ENCODE data around the gene THSD7A. TPM values are rescaled to one million over a fixed set of nuclear protein-coding genes. Genes with fewer than 3 reads are reported as not detected.

THSD7A gene
- total and polyA plus RNA-seq, 9 of the 15 experiments (the other 6 are each of a cell fraction or from before 2014, with no cell fraction given) = 0.01 to 0.02 TPM; not detected in 7

DNA sequence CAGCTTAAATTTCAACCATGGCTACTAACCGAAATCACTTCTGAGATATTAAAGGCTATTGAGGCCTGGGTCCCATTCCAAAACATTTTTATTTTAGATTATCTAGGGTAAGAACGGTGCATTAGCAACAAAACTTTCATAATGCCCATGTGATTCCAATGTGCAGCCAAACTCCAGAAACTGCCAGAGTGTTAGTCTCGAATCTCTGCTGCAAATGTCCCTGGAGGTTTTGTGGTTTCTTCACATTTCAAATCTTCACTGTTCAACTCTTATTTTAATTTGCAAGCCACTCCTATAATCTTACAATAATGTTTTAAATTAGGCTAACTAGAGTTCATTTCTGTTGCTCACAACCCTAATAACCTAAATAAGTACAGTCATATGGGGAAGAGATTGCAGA lies 501.3 kb downstream of the THSD7A start:
- POLR2A ChIA-PET = no interaction called here
- Histone ChIP-seq H4K20me1 (replicated peaks; ENCODE audit: control insufficient read depth, insufficient read depth, low read length) (no peaks in the 10 kb centered on the region), H3K4me2 (ENCODE audit: insufficient read depth, low read length) (no peak overlapping the region), H3K9ac (ENCODE audit: insufficient read depth in 1 of 2, low read depth in 2 of 2, low read length in 2 of 2) (no peak overlapping the region), H3K9me1 (ENCODE audit: control insufficient read depth, insufficient read depth, low read length) (no peaks in the 10 kb centered on the region), H3K9me3 (replicated peaks; ENCODE audit: control insufficient read depth, insufficient read depth, low read depth, low read length) (no peaks in the 10 kb centered on the region), H2AFZ (ENCODE audit: low read depth, low read length) (no peak overlapping the region), H3K27me3 (ENCODE audit: control insufficient read depth in 2 of 2, insufficient read depth in 2 of 2, low read length in 2 of 2) (peaks cover 0 to 2% of the 10 kb centered on the region in 2 experiments; a peak in 1 of 5 replicates), H3K27ac (ENCODE audit: extremely low read depth, low read depth, low read length) (no peak overlapping the region), H3K4me3 (no peak overlapping the region), H3K36me3 (ENCODE audit: control insufficient read depth, insufficient read depth, low read length) (no peaks in the 10 kb centered on the region), H3K4me1 (replicated peaks in 1 of 2; ENCODE audit: control insufficient read depth in 2 of 2, insufficient read depth in 2 of 2, low read length in 2 of 2) (no peaks in the 10 kb centered on the region), H3K79me2 (ENCODE audit: control insufficient read depth, insufficient read depth, low read length) (no peaks in the 10 kb centered on the region)
- CTCF ChIA-PET (ENCODE audit: low intra/inter-chr PET ratio) = no interaction called here
- WGBS (ENCODE audit: insufficient coverage, low coverage, missing lambda C conversion rate) = 0% methylated on average over 3 of the region's 3 CpGs
- in situ Hi-C loops (cut with MboI) = no loop called here
- intact Hi-C loops (cut with micrococcal nuclease) = no loop called here
- no TSS peak for BruUV-seq (replicated peaks)
- ATAC-seq = no peak
- no peak for FAIRE-seq
- DNase-seq (ENCODE audit: extremely low read depth in 1 of 4, low spot score in 3 of 4) = no peak
- no peak for TF ChIP-seq ZNF354B (CRISPR knock-in tag; IDR thresholded peaks at IDR 0.05)
- TF ChIP-seq ETV5 (CRISPR knock-in tag; IDR thresholded peaks at IDR 0.05; ENCODE audit: low read depth) = no peak
- no peak for TF ChIP-seq POLR2B (IDR thresholded peaks at IDR 0.05; ENCODE audit: low read depth, partially characterized antibody)
- TF ChIP-seq NFIX (CRISPR knock-in tag; IDR thresholded peaks at IDR 0.05; ENCODE audit: low read depth) = no peak
- TF ChIP-seq ZNF311 (CRISPR knock-in tag; IDR thresholded peaks at IDR 0.05) = no peak
- no peak for TF ChIP-seq BDP1 (IDR thresholded peaks at IDR 0.05; ENCODE audit: insufficient read depth, insufficient read length)
- TF ChIP-seq HMGN3 (IDR thresholded peaks at IDR 0.05; ENCODE audit: borderline replicate concordance, extremely low read depth, insufficient read length, low read depth, low read length) = no peak
- no peak for TF ChIP-seq JUN (IDR thresholded peaks at IDR 0.05; ENCODE audit: borderline replicate concordance, low read depth, low read length)
- TF ChIP-seq JUN (CRISPR knock-in tag; IDR thresholded peaks at IDR 0.05; ENCODE audit: borderline replicate concordance) = no peak
- no peak for TF ChIP-seq KLF10 (CRISPR knock-in tag; IDR thresholded peaks at IDR 0.05)
- TF ChIP-seq KAT7 (CRISPR knock-in tag; IDR thresholded peaks at IDR 0.05; ENCODE audit: borderline replicate concordance) = no peak
- TF ChIP-seq, protein P1, sequence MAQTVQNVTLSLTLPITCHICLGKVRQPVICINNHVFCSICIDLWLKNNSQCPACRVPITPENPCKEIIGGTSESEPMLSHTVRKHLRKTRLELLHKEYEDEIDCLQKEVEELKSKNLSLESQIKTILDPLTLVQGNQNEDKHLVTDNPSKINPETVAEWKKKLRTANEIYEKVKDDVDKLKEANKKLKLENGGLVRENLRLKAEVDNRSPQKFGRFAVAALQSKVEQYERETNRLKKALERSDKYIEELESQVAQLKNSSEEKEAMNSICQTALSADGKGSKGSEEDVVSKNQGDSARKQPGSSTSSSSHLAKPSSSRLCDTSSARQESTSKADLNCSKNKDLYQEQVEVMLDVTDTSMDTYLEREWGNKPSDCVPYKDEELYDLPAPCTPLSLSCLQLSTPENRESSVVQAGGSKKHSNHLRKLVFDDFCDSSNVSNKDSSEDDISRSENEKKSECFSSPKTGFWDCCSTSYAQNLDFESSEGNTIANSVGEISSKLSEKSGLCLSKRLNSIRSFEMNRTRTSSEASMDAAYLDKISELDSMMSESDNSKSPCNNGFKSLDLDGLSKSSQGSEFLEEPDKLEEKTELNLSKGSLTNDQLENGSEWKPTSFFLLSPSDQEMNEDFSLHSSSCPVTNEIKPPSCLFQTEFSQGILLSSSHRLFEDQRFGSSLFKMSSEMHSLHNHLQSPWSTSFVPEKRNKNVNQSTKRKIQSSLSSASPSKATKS (CRISPR knock-in tag; IDR thresholded peaks at IDR 0.05) = no peak
- no peak for TF ChIP-seq HNRNPK (IDR thresholded peaks at IDR 0.05; ENCODE audit: low read depth, low read length, poor library complexity, severe bottlenecking)
- TF ChIP-seq, protein P2, sequence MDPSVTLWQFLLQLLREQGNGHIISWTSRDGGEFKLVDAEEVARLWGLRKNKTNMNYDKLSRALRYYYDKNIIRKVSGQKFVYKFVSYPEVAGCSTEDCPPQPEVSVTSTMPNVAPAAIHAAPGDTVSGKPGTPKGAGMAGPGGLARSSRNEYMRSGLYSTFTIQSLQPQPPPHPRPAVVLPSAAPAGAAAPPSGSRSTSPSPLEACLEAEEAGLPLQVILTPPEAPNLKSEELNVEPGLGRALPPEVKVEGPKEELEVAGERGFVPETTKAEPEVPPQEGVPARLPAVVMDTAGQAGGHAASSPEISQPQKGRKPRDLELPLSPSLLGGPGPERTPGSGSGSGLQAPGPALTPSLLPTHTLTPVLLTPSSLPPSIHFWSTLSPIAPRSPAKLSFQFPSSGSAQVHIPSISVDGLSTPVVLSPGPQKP (CRISPR knock-in tag; IDR thresholded peaks at IDR 0.05) = no peak
- TF ChIP-seq, protein P3, sequence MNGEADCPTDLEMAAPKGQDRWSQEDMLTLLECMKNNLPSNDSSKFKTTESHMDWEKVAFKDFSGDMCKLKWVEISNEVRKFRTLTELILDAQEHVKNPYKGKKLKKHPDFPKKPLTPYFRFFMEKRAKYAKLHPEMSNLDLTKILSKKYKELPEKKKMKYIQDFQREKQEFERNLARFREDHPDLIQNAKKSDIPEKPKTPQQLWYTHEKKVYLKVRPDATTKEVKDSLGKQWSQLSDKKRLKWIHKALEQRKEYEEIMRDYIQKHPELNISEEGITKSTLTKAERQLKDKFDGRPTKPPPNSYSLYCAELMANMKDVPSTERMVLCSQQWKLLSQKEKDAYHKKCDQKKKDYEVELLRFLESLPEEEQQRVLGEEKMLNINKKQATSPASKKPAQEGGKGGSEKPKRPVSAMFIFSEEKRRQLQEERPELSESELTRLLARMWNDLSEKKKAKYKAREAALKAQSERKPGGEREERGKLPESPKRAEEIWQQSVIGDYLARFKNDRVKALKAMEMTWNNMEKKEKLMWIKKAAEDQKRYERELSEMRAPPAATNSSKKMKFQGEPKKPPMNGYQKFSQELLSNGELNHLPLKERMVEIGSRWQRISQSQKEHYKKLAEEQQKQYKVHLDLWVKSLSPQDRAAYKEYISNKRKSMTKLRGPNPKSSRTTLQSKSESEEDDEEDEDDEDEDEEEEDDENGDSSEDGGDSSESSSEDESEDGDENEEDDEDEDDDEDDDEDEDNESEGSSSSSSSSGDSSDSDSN (IDR thresholded peaks at IDR 0.05; ENCODE audit: borderline replicate concordance in 1 of 2, low read depth in 2 of 2, low read length in 2 of 2) = no peak
- TF ChIP-seq, protein P4, sequence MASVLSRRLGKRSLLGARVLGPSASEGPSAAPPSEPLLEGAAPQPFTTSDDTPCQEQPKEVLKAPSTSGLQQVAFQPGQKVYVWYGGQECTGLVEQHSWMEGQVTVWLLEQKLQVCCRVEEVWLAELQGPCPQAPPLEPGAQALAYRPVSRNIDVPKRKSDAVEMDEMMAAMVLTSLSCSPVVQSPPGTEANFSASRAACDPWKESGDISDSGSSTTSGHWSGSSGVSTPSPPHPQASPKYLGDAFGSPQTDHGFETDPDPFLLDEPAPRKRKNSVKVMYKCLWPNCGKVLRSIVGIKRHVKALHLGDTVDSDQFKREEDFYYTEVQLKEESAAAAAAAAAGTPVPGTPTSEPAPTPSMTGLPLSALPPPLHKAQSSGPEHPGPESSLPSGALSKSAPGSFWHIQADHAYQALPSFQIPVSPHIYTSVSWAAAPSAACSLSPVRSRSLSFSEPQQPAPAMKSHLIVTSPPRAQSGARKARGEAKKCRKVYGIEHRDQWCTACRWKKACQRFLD (CRISPR knock-in tag; IDR thresholded peaks at IDR 0.05) = no peak
- TF ChIP-seq ZNF143 (CRISPR knock-in tag; IDR thresholded peaks at IDR 0.05) = no peak
